AG09319 (cell line): ENCODE measurements around the gene SNRNP70.

Experiments used
- DNase-seq: peaks from one replicate; pipeline ENCODE4 v3.0.0-alpha.2; 2010; ENCODE audit warnings: low read depth; ENCODE audit errors: extremely low read depth
- CTCF ChIP-seq: IDR thresholded peaks from 2 replicates; pipeline ENCODE4 v1.5.1; 2011; ENCODE audit warnings: low read depth, mild to moderate bottlenecking, inconsistent platforms, low read length, moderate library complexity

SNRNP70 gene

GRCh38 chr19:49071860-49072547, 13.2 kb upstream of the SNRNP70 start:
- no peak for DNase-seq
- no peak for TF ChIP-seq CTCF

GRCh38 chr19:49073514-49074378, 11.5 kb upstream of the SNRNP70 start:
- peak; percentile 18 for TF ChIP-seq CTCF
- DNase-seq, result no peak

GRCh38 chr19:49074869-49075268, 10.4 kb upstream of the SNRNP70 start:
- peak; percentile 30 for DNase-seq
- TF ChIP-seq CTCF, result peak; percentile 57

- no peak for DNase-seq
- no peak for TF ChIP-seq CTCF
Observed at GRCh38 chr19:49080392-49080791, 4.9 kb upstream of the SNRNP70 start.

- no peak for TF ChIP-seq CTCF
- no peak for DNase-seq
Observed at GRCh38 chr19:49081273-49081672, 4.0 kb upstream of the SNRNP70 start.

- DNase-seq, result no peak
- TF ChIP-seq CTCF, result no peak
Observed at GRCh38 chr19:49084206-49085019, 838 bp upstream of the SNRNP70 start.
